ENCODE measurements around the gene POU2AF3.
"Not testable (repeated sequence)": the region's sequence is repeated elsewhere in the genome, so short reads cannot be mapped to it uniquely, and the experiment has no call there.

The POU2AF3 gene

GRCh38 chr11:111298413-111299100 lies at the start of gene POU2AF3:
POU2AF3 (plus strand) TSS chr11:111298546; CDS start chr11:111298582, 36 bp downstream.
- no peak for DNase-seq (ENCODE audit: low read depth, low spot score)

- DNase-seq (ENCODE audit: low read depth, low spot score): no peak
Measured at GRCh38 chr11:111250936-111251335, 47.4 kb upstream of the POU2AF3 start.

- DNase-seq (ENCODE audit: low read depth, low spot score): no peak
Measured at GRCh38 chr11:111253131-111253530, 45.2 kb upstream of the POU2AF3 start.

GRCh38 chr11:111253630-111254029 lies 44.7 kb upstream of the POU2AF3 start:
- no peak for DNase-seq (ENCODE audit: low read depth, low spot score)

GRCh38 chr11:111258046-111258445 lies 40.3 kb upstream of the POU2AF3 start:
- no peak for DNase-seq (ENCODE audit: low read depth, low spot score)

- DNase-seq (ENCODE audit: low read depth, low spot score): no peak
Measured at GRCh38 chr11:111259896-111260295, 38.5 kb upstream of the POU2AF3 start.

GRCh38 chr11:111260811-111261210 lies 37.5 kb upstream of the POU2AF3 start:
- no peak for DNase-seq (ENCODE audit: low read depth, low spot score)

GRCh38 chr11:111264646-111265045 lies 33.7 kb upstream of the POU2AF3 start:
- no peak for DNase-seq (ENCODE audit: low read depth, low spot score)

- DNase-seq (ENCODE audit: low read depth, low spot score): no peak
Measured at GRCh38 chr11:111265421-111265820, 32.9 kb upstream of the POU2AF3 start.

- not testable (repeated sequence) for DNase-seq (ENCODE audit: low read depth, low spot score)
Measured at GRCh38 chr11:111268303-111268702, 30.0 kb upstream of the POU2AF3 start.

GRCh38 chr11:111269146-111269868 lies 29.0 kb upstream of the POU2AF3 start:
- DNase-seq (ENCODE audit: low read depth, low spot score): no peak

GRCh38 chr11:111272420-111272819 lies 25.9 kb upstream of the POU2AF3 start:
- DNase-seq (ENCODE audit: low read depth, low spot score): no peak

- DNase-seq (ENCODE audit: low read depth, low spot score): no peak
Measured at GRCh38 chr11:111282562-111283075, 15.7 kb upstream of the POU2AF3 start.

GRCh38 chr11:111283945-111284481 lies 14.3 kb upstream of the POU2AF3 start:
- DNase-seq (ENCODE audit: low read depth, low spot score): no peak

- DNase-seq (ENCODE audit: low read depth, low spot score): no peak
Measured at GRCh38 chr11:111285189-111286091, 12.9 kb upstream of the POU2AF3 start.

- DNase-seq (ENCODE audit: low read depth, low spot score): no peak
Measured at GRCh38 chr11:111291764-111292163, 6.6 kb upstream of the POU2AF3 start.

- DNase-seq (ENCODE audit: low read depth, low spot score): not testable (repeated sequence)
Measured at GRCh38 chr11:111292408-111292807, 5.9 kb upstream of the POU2AF3 start.

GRCh38 chr11:111296196-111296595 lies 2.1 kb upstream of the POU2AF3 start:
- DNase-seq (ENCODE audit: low read depth, low spot score): no peak

- DNase-seq (ENCODE audit: low read depth, low spot score): no peak
Measured at GRCh38 chr11:111297696-111298095, 650 bp upstream of the POU2AF3 start.

- no peak for DNase-seq (ENCODE audit: low read depth, low spot score)
Measured at GRCh38 chr11:111299101-111300026, 1.0 kb downstream of the POU2AF3 start.

Measured in activated CD4-positive, CD25-positive, alpha-beta regulatory T cell treated with anti-CD3 and anti-CD28 coated beads, Interleukin-2, amount 50 U/mL, for 16 hours (primary cell).